ENCODE measurements around the gene THSD7A.
"Not testable (repeated sequence)": the region's sequence is repeated elsewhere in the genome, so short reads cannot be mapped to it uniquely, and the experiment has no call there.

THSD7A gene

DNA sequence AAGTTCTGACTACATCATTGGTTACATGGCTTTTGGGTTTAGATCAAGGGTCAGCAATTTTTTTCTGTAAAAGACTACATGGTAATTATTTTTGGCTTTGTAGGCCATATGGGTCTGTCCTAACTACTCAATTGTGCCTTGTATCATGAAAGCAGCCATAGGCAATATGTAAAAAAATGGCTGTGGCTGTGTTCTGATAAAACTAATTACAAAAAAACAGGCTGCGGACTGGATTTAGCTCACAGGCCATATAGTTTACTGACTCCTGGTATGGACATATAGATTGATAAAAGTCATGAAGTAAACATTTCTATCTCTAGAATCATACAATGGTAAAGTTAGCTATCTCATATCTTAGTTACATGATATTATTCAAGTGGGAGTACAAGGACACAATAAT is 375.4 kb downstream of the THSD7A start:
- DNase-seq (ENCODE audit: low read depth) = no peak

DNA sequence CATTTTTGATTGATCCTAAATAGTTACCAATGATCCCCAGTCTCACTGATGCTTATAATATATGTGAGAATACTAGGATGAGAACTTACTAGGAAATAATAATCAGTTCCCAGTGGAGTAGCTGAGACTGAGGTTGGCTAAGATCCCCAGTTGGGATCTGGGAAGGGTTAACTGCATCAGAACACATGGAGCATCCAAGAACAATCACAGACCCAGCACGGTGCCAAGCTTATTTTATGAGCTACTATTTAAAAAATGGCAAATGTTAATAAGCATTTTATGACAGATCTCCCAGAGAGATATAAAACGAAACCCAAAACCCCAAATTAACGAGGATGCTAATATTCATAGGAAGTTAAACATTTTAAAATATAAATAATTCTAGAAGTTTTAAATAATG is 379.5 kb downstream of the THSD7A start:
- DNase-seq (ENCODE audit: low read depth) = no peak

DNA sequence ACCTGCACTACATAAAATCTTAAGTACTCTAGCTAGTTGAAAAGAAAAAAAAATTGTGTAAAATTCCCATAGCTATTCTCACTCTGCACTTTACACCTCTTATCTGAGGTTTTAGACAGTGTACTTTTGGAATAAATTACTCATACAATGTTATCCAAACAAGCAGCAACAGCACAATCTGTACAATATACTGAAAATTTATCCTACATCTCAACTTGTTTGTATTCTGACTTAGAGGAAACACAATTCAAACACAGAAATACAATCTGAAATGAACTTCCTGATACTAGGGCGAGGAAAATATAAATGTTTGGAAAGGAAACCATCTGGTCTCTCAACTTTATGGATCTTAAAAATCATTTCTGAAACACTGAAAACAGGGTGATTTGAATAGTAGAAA is 381.7 kb downstream of the THSD7A start:
- DNase-seq (ENCODE audit: low read depth) = no peak

DNA sequence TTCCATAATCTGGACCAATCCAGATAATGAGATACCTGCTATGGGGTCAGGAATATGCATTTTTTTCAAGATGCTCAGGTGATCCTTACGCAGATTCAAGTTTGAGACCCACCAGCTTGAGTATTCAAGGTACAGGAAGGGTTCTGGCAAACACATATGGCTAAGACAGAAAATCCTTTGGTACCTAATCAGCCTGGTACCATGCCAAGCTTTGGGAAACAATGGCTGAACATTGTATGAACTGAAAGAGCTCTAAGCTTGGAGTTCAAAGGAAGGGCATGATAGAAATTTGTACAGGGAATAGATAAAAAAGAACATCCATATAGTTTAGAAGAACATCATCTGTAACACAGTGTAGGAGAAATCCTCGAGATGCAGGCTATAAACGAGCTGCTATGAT is 382.7 kb downstream of the THSD7A start:
- no peak for DNase-seq (ENCODE audit: low read depth)

DNA sequence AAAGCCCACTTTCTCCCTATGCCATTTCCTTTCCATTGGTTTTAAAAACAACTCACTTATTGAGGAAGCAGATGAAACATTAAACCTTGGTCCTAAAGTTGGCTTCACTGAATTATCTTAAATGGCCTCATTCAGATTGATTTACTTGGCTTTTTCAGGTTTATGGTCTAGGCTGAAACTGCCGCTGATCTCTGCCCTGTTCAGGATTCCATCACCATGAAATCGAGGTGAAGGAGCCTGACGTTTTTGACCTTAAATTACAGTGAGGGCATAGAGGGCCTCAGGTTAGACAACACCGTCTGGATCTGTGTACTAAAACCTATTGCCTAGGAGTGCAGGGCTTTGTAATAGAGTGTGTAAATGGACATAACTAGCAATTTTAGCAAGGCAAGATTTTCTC is 383.7 kb downstream of the THSD7A start:
- DNase-seq (ENCODE audit: low read depth) = no peak

DNA sequence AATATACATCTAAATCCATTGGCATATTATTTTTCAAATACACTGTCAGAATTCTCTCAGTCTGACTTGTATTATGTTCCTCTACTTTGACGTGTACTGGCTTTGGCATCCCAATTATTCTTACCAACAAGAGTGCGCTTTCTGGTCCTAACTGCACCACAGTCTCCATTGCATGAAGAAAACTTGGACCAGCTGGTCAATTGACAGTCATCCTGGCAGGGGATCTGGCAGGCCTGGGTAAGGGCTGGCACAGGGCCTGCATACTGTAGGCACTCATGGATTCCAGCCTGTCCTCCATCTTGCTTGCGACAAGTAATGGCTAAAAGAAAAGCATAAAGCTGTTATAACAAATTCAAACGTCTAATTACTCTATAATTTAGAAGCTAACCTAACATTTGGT is 384.9 kb downstream of the THSD7A start:
- no peak for DNase-seq (ENCODE audit: low read depth)

DNA sequence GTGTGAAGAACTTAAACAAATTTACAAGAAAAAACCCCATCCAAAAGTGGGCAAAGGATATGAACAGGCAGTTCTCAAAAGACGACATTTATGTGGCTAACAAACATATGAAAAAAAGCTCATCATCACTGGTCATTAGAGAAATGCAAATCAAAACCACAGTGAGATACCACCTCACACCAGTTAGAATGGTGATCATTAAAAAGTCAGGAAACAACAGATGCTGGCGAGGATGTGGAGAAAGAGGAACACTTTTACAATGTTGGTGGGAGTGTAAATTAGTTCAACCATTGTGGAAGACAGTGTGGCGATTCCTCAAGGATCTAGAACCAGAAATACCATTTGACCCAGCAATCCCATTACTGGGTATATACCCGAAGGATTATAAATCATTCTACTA is 388.1 kb downstream of the THSD7A start:
- not testable (repeated sequence) for DNase-seq (ENCODE audit: low read depth)

DNA sequence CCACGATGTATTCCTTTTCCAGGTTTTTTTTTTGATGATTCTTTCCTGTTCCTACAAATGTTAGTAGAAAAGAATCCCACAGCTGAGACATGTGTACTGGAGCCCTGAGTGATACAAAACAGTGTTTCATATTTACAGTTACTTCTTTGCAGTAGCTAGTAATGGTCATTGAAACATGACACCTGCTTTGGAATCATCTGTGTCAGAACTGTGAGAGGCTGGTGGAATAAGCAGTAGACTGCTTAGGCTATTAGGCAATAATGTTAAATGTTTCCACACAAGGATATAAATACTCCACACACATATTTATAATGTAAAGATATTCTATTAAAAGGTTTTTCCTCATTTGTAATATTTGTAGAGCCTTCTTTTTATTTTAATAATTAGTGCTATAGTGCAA is 394.0 kb downstream of the THSD7A start:
- no peak for DNase-seq (ENCODE audit: low read depth)

DNA sequence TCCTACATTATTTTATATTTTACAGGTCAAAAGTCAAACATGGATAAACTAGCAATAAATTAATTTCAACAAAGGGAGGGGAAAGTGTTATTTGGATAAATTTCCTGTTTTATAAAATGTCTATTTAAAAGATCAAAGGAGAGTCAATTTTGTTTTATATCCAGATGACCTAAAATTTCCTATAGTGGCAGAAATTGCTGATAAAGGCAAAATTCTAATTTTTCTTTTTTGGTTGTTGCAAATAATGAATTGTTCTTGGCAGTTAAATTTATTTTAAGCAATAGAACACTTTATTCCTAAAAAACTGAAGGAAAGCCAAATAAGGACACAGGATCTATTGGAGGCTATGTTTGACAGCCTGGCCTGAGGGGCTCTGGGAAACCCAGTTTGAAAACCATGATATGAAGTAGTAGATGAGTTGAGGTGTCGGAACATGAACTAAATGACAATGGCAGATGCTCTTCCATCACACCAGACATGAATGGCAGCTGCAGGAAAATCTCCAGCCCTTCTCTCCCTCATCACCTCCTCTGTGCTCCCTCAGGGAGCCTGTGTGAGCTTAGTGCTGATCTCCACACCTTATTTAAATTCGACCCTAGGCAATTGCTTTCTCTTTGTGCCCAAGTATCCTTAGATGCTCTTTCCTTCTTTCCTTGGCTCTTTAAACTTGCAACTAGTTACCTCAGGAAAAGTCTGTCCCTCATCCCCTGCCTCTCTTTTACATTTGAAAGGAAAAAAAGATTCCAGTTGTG is 395.0 kb downstream of the THSD7A start:
- DNase-seq (ENCODE audit: low read depth) = no peak

DNA sequence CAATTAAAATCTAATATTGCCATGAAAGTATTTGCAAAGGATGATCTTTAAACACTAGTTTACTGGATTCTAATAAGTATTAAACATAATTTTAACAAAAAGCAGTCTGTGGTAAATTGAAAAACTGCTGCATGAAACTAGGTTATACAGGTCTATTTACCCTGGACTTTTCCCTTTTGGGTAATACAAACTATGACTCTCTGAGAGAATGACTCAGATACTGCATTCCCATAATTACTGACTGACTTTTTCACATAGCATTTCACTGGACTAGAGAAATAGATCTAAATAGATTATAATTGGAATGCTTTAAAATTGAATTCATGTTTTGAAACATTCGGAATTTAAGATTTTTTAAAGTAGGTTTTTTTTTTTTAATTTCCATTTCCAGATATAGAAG is 395.7 kb downstream of the THSD7A start:
- DNase-seq (ENCODE audit: low read depth) = no peak

DNA sequence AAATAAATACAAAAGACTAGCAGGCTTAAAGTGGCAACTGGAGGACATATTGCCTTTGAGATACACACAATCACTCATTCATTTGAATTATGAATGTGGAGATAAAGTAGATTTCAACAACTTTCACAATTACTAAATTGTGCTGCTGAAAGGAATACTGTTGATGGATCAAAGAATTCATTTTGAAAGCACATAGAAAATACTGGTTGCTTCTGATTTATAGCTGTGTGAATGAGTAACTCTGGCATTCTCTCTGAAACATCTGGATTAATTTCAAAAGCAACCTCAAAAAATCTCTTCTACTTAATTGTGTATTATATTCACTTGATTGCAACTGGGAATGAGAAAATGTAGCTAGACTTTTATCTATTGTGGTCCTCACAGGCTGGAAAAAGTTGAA is 397.6 kb downstream of the THSD7A start:
- DNase-seq (ENCODE audit: low read depth) = no peak

DNA sequence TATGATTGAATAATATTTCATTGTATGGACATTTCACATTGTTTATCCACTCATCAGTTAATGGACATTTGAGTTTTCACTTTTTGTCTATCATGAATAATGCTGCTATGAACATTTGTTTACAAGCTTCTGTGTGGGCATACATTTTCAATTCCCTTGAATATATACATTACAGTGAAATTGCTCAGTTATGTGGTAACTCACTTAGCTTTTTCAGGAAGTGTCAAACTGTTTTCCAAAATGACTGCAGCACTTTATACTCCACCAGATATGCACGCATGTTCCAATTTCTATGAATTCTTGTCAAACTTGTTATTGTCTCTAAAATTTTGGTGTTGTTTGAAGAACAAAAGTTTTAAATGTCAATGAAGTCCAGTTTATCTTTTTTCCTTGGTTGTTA is 401.2 kb downstream of the THSD7A start:
- no peak for DNase-seq (ENCODE audit: low read depth)

DNA sequence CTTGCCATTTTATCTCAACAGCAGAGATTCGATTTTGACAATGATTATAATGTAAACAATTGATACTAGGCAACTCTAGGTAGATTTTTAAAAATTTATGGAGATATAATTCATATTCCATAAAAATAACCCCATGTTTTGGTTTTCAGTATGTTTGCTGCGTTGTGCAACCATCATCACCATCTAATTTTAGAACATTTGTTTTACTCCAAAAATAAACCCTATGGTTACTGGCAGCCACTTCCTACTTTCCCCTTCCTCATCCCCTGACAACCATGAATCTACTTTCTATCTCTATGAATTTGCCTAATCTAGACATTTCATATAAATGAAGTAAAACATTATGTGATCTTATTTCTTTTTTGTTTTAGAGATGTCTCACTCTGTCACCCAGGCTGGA is 401.9 kb downstream of the THSD7A start:
- DNase-seq (ENCODE audit: low read depth) = no peak

DNA sequence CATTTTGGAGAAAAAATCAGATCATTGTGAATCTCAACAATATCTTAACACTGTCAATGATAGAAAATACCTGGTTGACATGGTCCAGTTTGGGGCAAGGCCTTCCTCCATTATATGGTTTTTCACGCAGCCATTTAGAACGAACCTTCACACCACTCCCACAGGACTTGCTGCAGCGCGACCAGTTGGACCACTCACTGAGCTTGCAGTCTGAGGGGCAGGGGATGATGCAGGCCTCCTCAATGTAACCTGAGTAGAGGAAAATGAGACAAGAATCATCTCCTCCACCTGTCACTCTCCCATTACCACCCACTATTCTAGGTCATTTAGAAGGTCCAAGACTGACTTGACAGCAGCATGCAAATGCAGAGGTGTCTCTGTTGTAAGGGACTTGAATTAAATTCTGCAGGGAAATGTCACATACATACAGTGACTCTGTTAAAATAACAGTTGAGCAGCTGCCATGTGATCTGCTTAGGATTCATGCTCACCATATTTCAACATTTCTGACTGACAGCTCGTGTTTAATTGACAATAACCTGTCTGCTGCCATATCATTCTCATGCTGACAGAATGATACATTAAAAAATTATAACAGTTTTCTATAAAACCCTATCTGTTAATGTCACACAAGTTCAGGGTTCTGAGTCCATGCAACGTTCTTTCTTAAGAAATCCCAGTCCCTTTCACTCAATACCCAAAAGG is 403.0 kb downstream of the THSD7A start:
- DNase-seq (ENCODE audit: low read depth) = no peak

DNA sequence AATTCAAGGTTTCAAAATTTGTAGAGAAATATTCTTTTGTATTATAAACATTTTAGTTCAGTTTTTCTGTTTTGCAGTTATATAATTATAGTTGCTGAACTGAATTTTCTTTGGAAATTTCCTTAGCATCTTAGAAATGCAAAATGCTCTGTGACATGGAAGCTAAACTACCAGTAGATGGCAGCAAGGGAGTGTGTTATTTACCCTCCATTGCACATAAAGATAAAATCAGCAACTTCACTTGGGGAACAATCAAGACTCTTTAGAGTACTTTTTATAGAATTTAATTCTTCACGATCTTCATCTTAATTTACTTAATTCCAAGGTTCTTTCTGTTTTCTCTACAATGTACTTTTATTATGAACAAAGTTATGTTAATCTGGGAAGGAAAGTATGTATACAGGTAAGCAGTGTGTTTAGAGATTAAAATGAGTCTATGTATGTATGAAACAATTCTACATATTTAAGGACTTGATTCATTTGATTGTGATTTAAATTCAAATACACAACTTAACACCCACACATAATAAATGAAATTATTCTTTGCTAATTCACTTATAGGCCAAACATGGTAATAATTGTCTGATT is 404.2 kb downstream of the THSD7A start:
- no peak for DNase-seq (ENCODE audit: low read depth)

DNA sequence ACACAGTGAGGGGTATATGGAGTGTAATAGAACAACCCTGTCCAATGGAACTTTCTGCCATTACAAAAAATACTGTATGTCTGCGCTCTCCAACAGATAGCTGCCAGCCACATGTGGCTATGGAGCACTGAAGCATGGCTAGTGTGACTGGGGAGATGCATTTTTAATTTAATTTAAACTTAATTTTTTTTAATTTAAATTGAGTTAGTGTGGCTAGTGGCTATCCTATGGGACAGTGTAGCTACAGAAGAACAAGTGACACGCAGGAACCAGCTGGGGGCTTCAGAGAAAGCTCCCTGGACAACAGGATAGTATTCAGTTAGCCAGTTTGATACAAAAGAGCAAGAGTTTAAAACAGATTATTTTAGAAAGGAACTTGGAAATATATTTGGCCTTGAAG is 408.0 kb downstream of the THSD7A start:
- DNase-seq (ENCODE audit: low read depth) = no peak

DNA sequence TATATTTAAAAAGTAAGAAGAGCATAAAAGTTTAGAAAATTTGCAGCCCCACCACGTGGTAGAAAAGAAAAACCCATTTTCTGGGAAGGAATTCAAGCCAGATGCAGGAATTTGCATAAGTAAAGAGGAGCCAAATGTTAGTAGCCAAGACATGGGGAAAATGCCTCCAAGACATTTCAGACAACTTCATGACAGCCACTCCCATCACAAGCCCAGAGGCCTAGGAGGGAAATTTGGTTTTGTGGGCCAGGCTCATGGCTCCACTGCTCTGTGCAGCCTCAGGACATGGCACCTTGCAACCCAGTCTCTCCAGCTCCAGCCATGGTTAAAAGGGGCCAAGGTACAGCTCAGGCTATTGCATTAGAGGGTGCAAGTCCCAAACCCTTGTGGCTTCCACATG is 411.9 kb downstream of the THSD7A start:
- no peak for DNase-seq (ENCODE audit: low read depth)

DNA sequence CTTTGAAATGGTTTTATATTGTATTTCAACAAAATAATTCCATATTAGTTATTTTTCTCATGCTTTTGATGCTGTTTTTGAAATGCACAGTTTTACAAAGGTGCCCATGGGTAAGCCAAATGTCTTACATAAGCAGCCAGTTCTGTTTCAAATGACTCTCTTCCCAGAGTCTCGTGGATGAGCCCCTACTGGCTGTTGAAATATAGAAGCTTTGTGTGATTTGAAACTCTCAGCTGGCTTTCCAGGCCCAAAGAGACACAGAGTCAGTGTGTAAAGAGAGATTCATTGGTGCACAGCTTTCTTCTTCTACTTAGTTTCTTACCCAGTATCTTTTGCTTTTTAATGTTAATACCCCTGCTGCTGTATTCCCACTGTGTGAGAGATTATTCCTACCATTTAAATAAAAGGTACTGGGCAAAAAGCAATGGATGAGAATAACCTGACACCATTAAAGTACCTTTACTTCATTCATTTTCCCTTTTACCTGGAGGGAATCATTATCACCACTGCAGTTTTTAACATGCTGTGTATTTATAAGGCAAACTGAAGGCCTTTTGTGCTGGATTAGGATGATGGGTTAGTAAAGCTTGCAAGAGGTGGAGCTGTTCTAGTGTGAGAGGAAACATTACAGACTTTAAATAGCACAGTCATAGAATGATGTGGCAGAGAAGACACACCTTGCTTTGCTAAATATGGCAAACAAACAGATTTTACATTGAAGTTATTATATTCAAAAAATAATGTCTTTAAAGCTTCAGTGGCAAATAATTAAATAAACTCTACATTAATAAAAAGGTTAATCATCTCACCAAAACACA is 415.1 kb downstream of the THSD7A start:
- no peak for DNase-seq (ENCODE audit: low read depth)

DNA sequence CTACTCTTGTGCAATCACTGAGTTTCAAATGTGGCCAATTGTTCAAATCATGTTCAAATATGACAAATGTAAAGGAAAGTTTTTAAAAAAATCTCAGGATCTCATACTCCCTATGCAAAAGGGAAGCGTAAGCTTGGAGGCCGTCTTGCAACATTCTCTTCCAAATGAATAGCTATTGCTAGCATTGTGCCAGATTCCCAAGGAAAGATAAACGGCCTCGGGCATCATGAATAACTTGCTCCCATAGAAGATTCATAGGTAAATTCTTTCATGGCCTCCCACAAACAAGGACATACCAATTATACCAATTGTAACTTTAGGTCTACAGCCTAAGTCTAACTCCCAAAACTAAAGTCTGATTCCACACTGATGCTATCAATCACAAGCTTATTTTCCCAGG is 416.9 kb downstream of the THSD7A start:
- DNase-seq (ENCODE audit: low read depth) = no peak

DNA sequence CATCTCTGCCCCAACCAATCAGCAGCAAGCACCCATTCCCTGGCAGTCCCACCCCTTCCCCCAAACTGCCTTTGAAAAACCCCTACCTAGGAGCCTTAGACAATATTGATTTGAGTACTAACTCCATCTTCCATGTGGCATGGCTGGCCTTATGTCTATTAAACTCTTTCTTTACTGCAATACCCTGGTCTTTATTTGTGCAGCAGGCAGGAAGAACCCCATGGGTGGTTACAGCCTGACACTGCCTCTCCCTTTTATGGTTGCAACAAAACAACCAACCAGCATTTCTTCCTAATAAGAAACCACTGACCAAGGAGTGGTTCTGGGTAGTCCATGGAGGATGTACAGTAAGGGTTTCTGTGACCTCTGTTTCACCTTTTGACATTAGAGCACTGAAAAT is 418.1 kb downstream of the THSD7A start:
- no peak for DNase-seq (ENCODE audit: low read depth)

DNA sequence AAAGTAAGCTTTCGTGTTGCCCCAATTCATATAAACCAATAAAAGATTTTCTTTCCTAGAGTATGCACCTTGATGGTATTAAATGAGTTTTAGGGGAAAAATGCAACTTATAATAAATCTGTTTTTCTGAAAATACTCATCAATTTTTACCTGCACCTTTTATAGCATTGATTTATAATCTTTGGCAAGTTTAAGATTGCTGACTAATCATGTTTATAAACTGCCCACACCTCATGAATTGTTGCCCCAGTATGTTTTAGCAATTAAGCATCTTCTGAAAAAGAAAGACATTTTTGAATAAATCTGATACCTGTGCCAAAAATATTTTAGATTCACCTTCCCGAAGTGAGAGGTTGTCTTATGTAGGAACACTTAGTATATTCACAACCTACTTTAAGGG is 420.0 kb downstream of the THSD7A start:
- DNase-seq (ENCODE audit: low read depth) = no peak
